NB4 (cell line): ENCODE results near the gene CTXN3.

Experiments used
- MAX ChIP-seq: IDR thresholded peaks from 2 replicates; pipeline ENCODE4 v1.6.1; 2011; ENCODE audit warnings: low read depth, low read length
- MYC ChIP-seq: IDR thresholded peaks from 2 replicates; pipeline ENCODE4 v1.6.1; 2011; ENCODE audit warnings: low read depth, low read length
- POLR2A ChIP-seq: IDR thresholded peaks from 2 replicates; pipeline ENCODE4 v1.6.1; 2011; ENCODE audit warnings: mild to moderate bottlenecking; ENCODE audit not compliant: insufficient read length; ENCODE audit errors: extremely low read depth
- TF ChIP-seq, protein P1 (sequence below): IDR thresholded peaks from one replicate; pipeline ENCODE4 v1.5.1; 2012; ENCODE audit warnings: low read depth, low read length

- TF ChIP-seq, protein P1, sequence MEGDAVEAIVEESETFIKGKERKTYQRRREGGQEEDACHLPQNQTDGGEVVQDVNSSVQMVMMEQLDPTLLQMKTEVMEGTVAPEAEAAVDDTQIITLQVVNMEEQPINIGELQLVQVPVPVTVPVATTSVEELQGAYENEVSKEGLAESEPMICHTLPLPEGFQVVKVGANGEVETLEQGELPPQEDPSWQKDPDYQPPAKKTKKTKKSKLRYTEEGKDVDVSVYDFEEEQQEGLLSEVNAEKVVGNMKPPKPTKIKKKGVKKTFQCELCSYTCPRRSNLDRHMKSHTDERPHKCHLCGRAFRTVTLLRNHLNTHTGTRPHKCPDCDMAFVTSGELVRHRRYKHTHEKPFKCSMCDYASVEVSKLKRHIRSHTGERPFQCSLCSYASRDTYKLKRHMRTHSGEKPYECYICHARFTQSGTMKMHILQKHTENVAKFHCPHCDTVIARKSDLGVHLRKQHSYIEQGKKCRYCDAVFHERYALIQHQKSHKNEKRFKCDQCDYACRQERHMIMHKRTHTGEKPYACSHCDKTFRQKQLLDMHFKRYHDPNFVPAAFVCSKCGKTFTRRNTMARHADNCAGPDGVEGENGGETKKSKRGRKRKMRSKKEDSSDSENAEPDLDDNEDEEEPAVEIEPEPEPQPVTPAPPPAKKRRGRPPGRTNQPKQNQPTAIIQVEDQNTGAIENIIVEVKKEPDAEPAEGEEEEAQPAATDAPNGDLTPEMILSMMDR: no peak
- TF ChIP-seq POLR2A: no peak
- TF ChIP-seq MAX: no peak
- no peak for TF ChIP-seq MYC
These were observed 4.2 kb downstream of the CTXN3 start for GRCh38 chr5:127652952-127653611.
